ENCODE results near the gene EOLA1. TPM values are rescaled to one million over a fixed set of nuclear protein-coding genes. Genes with fewer than 3 reads are reported as not detected.
A peak's percentile ranks its signal among the peaks of the same experiment; 100 is the strongest.

EOLA1 gene
- polyA plus RNA-seq, 2 of the 4 experiments (the other 2 are of a cell fraction) = 14.5 to 23.3 TPM

DNA sequence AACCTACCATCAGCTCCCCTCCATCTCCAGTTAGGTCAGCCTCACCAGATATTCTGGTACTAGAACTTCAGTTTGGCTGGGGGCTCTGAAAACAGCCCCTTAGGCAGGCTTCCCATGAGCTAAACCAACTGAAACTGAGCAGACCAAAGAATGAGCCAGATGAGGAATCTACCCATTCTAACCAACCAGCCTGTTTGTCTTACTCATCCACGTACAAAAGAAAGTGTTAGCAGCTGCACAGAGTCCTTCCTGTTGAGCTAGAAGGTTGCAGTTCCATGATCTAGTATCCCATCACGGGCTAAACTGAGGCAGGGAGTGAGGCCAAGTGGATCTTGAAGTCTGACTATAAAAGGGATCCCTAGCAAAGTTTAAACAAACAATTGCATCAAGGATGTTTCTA is 29.0 kb downstream of the EOLA1 start:
- ATAC-seq (no peak), DNase-seq (ENCODE audit: low read depth in 1 of 2, low spot score in 1 of 2) (no peak), FAIRE-seq (no peak)
- Histone ChIP-seq H3K9me3 (no peaks in the 10 kb centered on the region), H3K4me1 (no peaks in the 10 kb centered on the region), H3K4me3 (no peak overlapping the region), H3K4me2 (no peak overlapping the region), H3K27ac (no peak overlapping the region)
- CTCF ChIA-PET = no interaction called here
- TF ChIP-seq HOXB5 (CRISPR knock-in tag; IDR thresholded peaks at IDR 0.05) (no peak), HOXA7 (CRISPR knock-in tag; IDR thresholded peaks at IDR 0.05) (no peak), MAZ (IDR thresholded peaks at IDR 0.05; ENCODE audit: borderline replicate concordance, low read depth, low read length) (no peak), USF2 (IDR thresholded peaks at IDR 0.05) (no peak), BHLHE40 (IDR thresholded peaks at IDR 0.05; ENCODE audit: low read depth, low read length) (no peak), HOXB13 (CRISPR knock-in tag; IDR thresholded peaks at IDR 0.05; ENCODE audit: low read depth) (no peak), ZNF302 (CRISPR knock-in tag; IDR thresholded peaks at IDR 0.05) (no peak), NR3C1 (IDR thresholded peaks at IDR 0.05) (no peak), MYC (IDR thresholded peaks at IDR 0.05; ENCODE audit: borderline replicate concordance, low read length) (no peak), ZFP36 (IDR thresholded peaks at IDR 0.05; ENCODE audit: borderline replicate concordance, partially characterized antibody) (no peak), SMC3 (IDR thresholded peaks at IDR 0.05) (no peak), HMGXB4 (CRISPR knock-in tag; IDR thresholded peaks at IDR 0.05; ENCODE audit: borderline replicate concordance) (no peak), HDAC2 (IDR thresholded peaks at IDR 0.05) (no peak), KDM5A (IDR thresholded peaks at IDR 0.05) (no peak), CHD2 (IDR thresholded peaks at IDR 0.05; ENCODE audit: low read length, partially characterized antibody) (no peak), ZSCAN20 (CRISPR knock-in tag; IDR thresholded peaks at IDR 0.05) (no peak), KDM1A (IDR thresholded peaks at IDR 0.05; ENCODE audit: low read depth) (no peak), EHMT2 (IDR thresholded peaks at IDR 0.05; ENCODE audit: low read depth) (no peak)
- TF ChIP-seq, protein P1, sequence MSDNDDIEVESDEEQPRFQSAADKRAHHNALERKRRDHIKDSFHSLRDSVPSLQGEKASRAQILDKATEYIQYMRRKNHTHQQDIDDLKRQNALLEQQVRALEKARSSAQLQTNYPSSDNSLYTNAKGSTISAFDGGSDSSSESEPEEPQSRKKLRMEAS (IDR thresholded peaks at IDR 0.05) = no peak
- TF ChIP-seq, protein P2, sequence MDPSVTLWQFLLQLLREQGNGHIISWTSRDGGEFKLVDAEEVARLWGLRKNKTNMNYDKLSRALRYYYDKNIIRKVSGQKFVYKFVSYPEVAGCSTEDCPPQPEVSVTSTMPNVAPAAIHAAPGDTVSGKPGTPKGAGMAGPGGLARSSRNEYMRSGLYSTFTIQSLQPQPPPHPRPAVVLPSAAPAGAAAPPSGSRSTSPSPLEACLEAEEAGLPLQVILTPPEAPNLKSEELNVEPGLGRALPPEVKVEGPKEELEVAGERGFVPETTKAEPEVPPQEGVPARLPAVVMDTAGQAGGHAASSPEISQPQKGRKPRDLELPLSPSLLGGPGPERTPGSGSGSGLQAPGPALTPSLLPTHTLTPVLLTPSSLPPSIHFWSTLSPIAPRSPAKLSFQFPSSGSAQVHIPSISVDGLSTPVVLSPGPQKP (IDR thresholded peaks at IDR 0.05; ENCODE audit: low read depth, low read length) = no peak
- WGBS (ENCODE audit: missing lambda C conversion rate) = 15% methylated on average over 2 of the region's 2 CpGs
- POLR2A ChIA-PET = no interaction called here

DNA sequence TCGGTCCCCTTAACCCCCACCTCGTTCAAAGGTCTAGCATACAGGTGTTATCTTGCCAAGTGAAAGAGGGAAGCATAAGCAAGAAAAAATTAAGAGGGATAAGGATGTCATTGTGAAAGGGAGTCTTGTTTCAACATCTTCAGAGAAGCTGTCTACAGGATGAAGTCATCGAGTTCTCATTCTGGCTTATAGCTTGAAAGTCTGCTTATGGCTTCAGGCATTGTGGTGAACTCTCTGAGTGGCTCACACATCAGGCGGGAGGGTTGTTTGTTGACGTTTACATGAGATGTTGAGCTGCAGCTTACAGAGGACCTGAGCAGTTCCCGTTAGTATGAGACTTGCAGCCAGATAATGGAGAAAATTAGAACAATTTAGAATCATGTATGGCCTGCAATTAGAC is 29.9 kb downstream of the EOLA1 start:
- Histone ChIP-seq H3K9me3 (no peaks in the 10 kb centered on the region), H3K4me2 (no peak overlapping the region), H3K4me3 (no peak overlapping the region), H3K27ac (no peak overlapping the region), H3K4me1 (no peaks in the 10 kb centered on the region)
- ATAC-seq (no peak), FAIRE-seq (no peak), DNase-seq (ENCODE audit: low read depth in 1 of 2, low spot score in 1 of 2) (peak in 1 of 2 experiments; percentile 7)
- ChIA-PET CTCF (no interaction called here), POLR2A (no interaction called here)
- WGBS (ENCODE audit: missing lambda C conversion rate) = 31% methylated on average over 6 of the region's 6 CpGs
- no peak for TF ChIP-seq NFE2L2 (conservative IDR thresholded peaks at IDR 0.05; ENCODE audit: low read length)
- TF ChIP-seq RNF2 (IDR thresholded peaks at IDR 0.05; ENCODE audit: borderline replicate concordance, low read depth) = no peak
- no peak for TF ChIP-seq ZSCAN20 (CRISPR knock-in tag; IDR thresholded peaks at IDR 0.05)
- TF ChIP-seq PHF8 (IDR thresholded peaks at IDR 0.05; ENCODE audit: borderline replicate concordance, low read depth) = no peak
- no peak for TF ChIP-seq HEYL (CRISPR knock-in tag; IDR thresholded peaks at IDR 0.05)
- no peak for TF ChIP-seq POLR2AphosphoS2 (conservative IDR thresholded peaks at IDR 0.05; ENCODE audit: low read length)
- TF ChIP-seq EP300 (IDR thresholded peaks at IDR 0.05) = no peak
- no peak for TF ChIP-seq TP53 (CRISPR knock-in tag; IDR thresholded peaks at IDR 0.05)
- no peak for TF ChIP-seq ESRRA (IDR thresholded peaks at IDR 0.05; ENCODE audit: borderline replicate concordance, low read length)
- TF ChIP-seq RCOR1 (IDR thresholded peaks at IDR 0.05; ENCODE audit: low read depth, low read length) = no peak
- TF ChIP-seq HES2 (IDR thresholded peaks at IDR 0.05) = no peak
- no peak for TF ChIP-seq HOXB5 (CRISPR knock-in tag; IDR thresholded peaks at IDR 0.05)
- TF ChIP-seq NR3C1 (IDR thresholded peaks at IDR 0.05) = no peak
- TF ChIP-seq JUNB (IDR thresholded peaks at IDR 0.05) = no peak
- TF ChIP-seq RFX5 (IDR thresholded peaks at IDR 0.05) = no peak
